Small intestine (tissue), 7 donors: ENCODE data around the gene PKD1. TPM values are rescaled to one million over a fixed set of nuclear protein-coding genes. Genes with fewer than 3 reads are reported as not detected.

Experiments
- DNase-seq, 2 donors: peaks; one replicate each; pipeline versions ENCODE4 v3.0.0 to v3.0.0-alpha.2; 2013
- FAIRE-seq: peaks from 2 replicates; lab custom pipeline; 2012; peaks lifted over from hg19 to GRCh38; lab: Jason Lieb, UNC
- H3K27ac ChIP-seq, 3 donors: one replicate each; pipeline ENCODE4 v1.5.1; 2013; ENCODE audit warnings: low read length in 2 of 3, mild to moderate bottlenecking in 2 of 3, control low read depth in 1 of 3, inconsistent platforms in 1 of 3, low read depth in 1 of 3, moderate library complexity in 1 of 3
- H3K27me3 ChIP-seq, 3 donors: one replicate each; pipeline ENCODE4 v1.6.1; 2013; ENCODE audit warnings: low read length in 3 of 3, inconsistent platforms in 1 of 3; ENCODE audit not compliant: control insufficient read depth in 3 of 3, insufficient read depth in 3 of 3
- H3K36me3 ChIP-seq, 3 donors: one replicate each; pipeline ENCODE4 v1.6.1; 2013; ENCODE audit warnings: low read length in 3 of 3, inconsistent platforms in 1 of 3, low read depth in 1 of 3, mild to moderate bottlenecking in 1 of 3, moderate library complexity in 1 of 3; ENCODE audit not compliant: control insufficient read depth in 3 of 3, insufficient read depth in 2 of 3
- H3K4me1 ChIP-seq, 3 donors: one replicate each; pipeline ENCODE4 v1.6.1; 2013; ENCODE audit warnings: low read length in 2 of 3, inconsistent platforms in 1 of 3, low read depth in 1 of 3, mild to moderate bottlenecking in 1 of 3, moderate library complexity in 1 of 3; ENCODE audit not compliant: control insufficient read depth in 3 of 3, insufficient read depth in 2 of 3
- H3K4me3 ChIP-seq, 3 donors: one replicate each; pipeline ENCODE4 v1.5.1; 2013; ENCODE audit warnings: low read length in 3 of 3, control low read depth in 1 of 3, inconsistent platforms in 1 of 3, low read depth in 1 of 3, mild to moderate bottlenecking in 1 of 3, moderate library complexity in 1 of 3
- H3K9me3 ChIP-seq, 2 donors: one replicate each; pipeline ENCODE4 v1.6.1; 2013; ENCODE audit warnings: low read depth in 1 of 2, low read length in 1 of 2; ENCODE audit not compliant: control insufficient read depth in 2 of 2, insufficient read depth in 1 of 2
- WGBS, 3 donors: extraction: QIAGEN DNeasy Blood & Tissue Kit; methylation state at CpG; one replicate each; pipeline ENCODE4 v1.1.7; 2013; 5-methylcytosine and 5-hydroxymethylcytosine counted together
- polyA plus RNA-seq, 4 donors: library from polyadenylated mRNA; stranded (reverse) in 3 of 4; unstranded in 1 of 4; fragments of 200-250 nt in 3 of 4; fragments of 120-200 nt in 1 of 4; gene quantifications; one replicate each; pipeline versions ENCODE4 v1.2.1 to v1.2.3, GENCODE V29; 2013
- donor health status: healthy with polysubstance abuse.
- donor health status: control.
- donor health status: control.
- donor health status: Bipolar disorder and iron deficiency.
- donor health status: healthy.

PKD1 gene
- polyA plus RNA-seq, 4 donors, result 10.5 to 42.2 (median 26.7) TPM

- WGBS, 3 donors, result 90 to 94% (median 92%) methylated on average over 27 to 30 of the region's 30 CpGs
- H3K4me3 ChIP-seq, result no peak overlapping the region
- peaks cover 0 to 26% (median 0%) of the 10 kb centered on the region in 3 donors for H3K4me1 ChIP-seq
- H3K27ac ChIP-seq, result no peak overlapping the region
- DNase-seq (no peak), FAIRE-seq (no peak)
- no peaks in the 10 kb centered on the region for H3K27me3 ChIP-seq
- H3K9me3 ChIP-seq, result no peaks in the 10 kb centered on the region
- H3K36me3 ChIP-seq, result peaks cover 3 to 93% (median 10%) of the 10 kb centered on the region in 3 donors
Observed at GRCh38 chr16:2086812-2087747, 48.6 kb downstream of the PKD1 start.

GRCh38 chr16:2086106-2086742 lies 49.5 kb downstream of the PKD1 start:
- no peak for DNase-seq
- no peaks in the 10 kb centered on the region for H3K9me3 ChIP-seq
- H3K27me3 ChIP-seq, result no peaks in the 10 kb centered on the region
- peaks cover 8 to 95% (median 10%) of the 10 kb centered on the region in 3 donors for H3K36me3 ChIP-seq
- H3K27ac ChIP-seq, result no peak overlapping the region
- 93 to 94% (median 94%) methylated on average over 24 to 27 of the region's 27 CpGs for WGBS, 3 donors
- peaks cover 0 to 23% (median 0%) of the 10 kb centered on the region in 3 donors for H3K4me1 ChIP-seq
- H3K4me3 ChIP-seq, result no peak overlapping the region
- FAIRE-seq, result no peak

- Histone ChIP-seq H3K36me3 (peaks cover 8 to 100% (median 10%) of the 10 kb centered on the region in 3 donors), H3K27ac (no peak overlapping the region), H3K9me3 (no peaks in the 10 kb centered on the region)
Observed at GRCh38 chr16:2085669-2086068, 50.0 kb downstream of the PKD1 start.

GRCh38 chr16:2084895-2085625 lies 50.6 kb downstream of the PKD1 start:
- peaks cover 0 to 17% (median 0%) of the 10 kb centered on the region in 3 donors for H3K4me1 ChIP-seq
- no peak for FAIRE-seq

More at GRCh38 chr16:2085669-2086068, 50.0 kb downstream of the PKD1 start:
- Histone ChIP-seq H3K27me3 (no peaks in the 10 kb centered on the region), H3K4me1 (peaks cover 0 to 22% (median 0%) of the 10 kb centered on the region in 3 donors), H3K4me3 (no peak overlapping the region)
- no peak for DNase-seq
- no peak for FAIRE-seq
- WGBS, 3 donors, result 71 to 81% (median 78%) methylated on average over 9 to 14 of the region's 14 CpGs

GRCh38 chr16:2083876-2084780 lies 51.6 kb downstream of the PKD1 start:
- H3K36me3 ChIP-seq, result peaks cover 8 to 100% (median 16%) of the 10 kb centered on the region in 3 donors
- no peak overlapping the region for H3K4me3 ChIP-seq
- peaks cover 0 to 17% (median 0%) of the 10 kb centered on the region in 3 donors for H3K4me1 ChIP-seq
- H3K27ac ChIP-seq, result peak overlapping the region in 1 of 3 donors; percentile 32
- no peaks in the 10 kb centered on the region for H3K27me3 ChIP-seq
- FAIRE-seq (no peak), DNase-seq (no peak)
- no peaks in the 10 kb centered on the region for H3K9me3 ChIP-seq
- WGBS, 3 donors, result 92 to 94% (median 93%) methylated on average over 36 to 44 of the region's 44 CpGs

More at GRCh38 chr16:2084895-2085625, 50.6 kb downstream of the PKD1 start:
- DNase-seq, result no peak
- peaks cover 8 to 100% (median 10%) of the 10 kb centered on the region in 3 donors for H3K36me3 ChIP-seq
- no peaks in the 10 kb centered on the region for H3K27me3 ChIP-seq
- H3K27ac ChIP-seq, result no peak overlapping the region
- no peaks in the 10 kb centered on the region for H3K9me3 ChIP-seq
- H3K4me3 ChIP-seq, result no peak overlapping the region
- 91 to 96% (median 91%) methylated on average over 27 to 29 of the region's 29 CpGs for WGBS, 3 donors

- WGBS, 3 donors, result 76 to 88% (median 84%) methylated on average over 18 to 19 of the region's 19 CpGs
- Histone ChIP-seq H3K4me3 (no peak overlapping the region), H3K9me3 (no peaks in the 10 kb centered on the region), H3K4me1 (peaks cover 0 to 17% (median 0%) of the 10 kb centered on the region in 3 donors), H3K36me3 (peaks cover 8 to 100% (median 15%) of the 10 kb centered on the region in 3 donors), H3K27me3 (no peaks in the 10 kb centered on the region), H3K27ac (peak overlapping the region in 1 of 3 donors; percentile 32)
- DNase-seq (no peak), FAIRE-seq (no peak)
Observed at GRCh38 chr16:2083409-2083808, 52.3 kb downstream of the PKD1 start.

GRCh38 chr16:2082983-2083364 lies 52.7 kb downstream of the PKD1 start:
- 62 to 88% (median 79%) methylated on average over 15 to 16 of the region's 16 CpGs for WGBS, 3 donors
- Histone ChIP-seq H3K36me3 (peaks cover 8 to 100% (median 15%) of the 10 kb centered on the region in 3 donors), H3K27me3 (no peaks in the 10 kb centered on the region), H3K27ac (peak overlapping the region in 1 of 3 donors; percentile 69), H3K4me1 (peaks cover 0 to 17% (median 0%) of the 10 kb centered on the region in 3 donors), H3K9me3 (no peaks in the 10 kb centered on the region), H3K4me3 (no peak overlapping the region)
- FAIRE-seq (no peak), DNase-seq (peak in 1 of 2 donors; percentile 42)
